HG03025 (cell line): ENCODE measurements around the gene ZNF574.
A peak's percentile ranks its signal among the peaks of the same experiment; 100 is the strongest.
"Not testable (repeated sequence)": the region's sequence is repeated elsewhere in the genome, so short reads cannot be mapped to it uniquely, and the experiment has no call there.

ENCODE experiments used
- ATAC-seq: cut with Tn5 transposase; IDR thresholded peaks from one replicate; pipeline ENCODE4 v1.9.1; 2021; ENCODE audit warnings: mild to moderate bottlenecking, moderate library complexity; ENCODE audit not compliant: unreplicated experiment, low FRiP score

Gene ZNF574

GRCh38 chr19:42075616-42076379, at the start of gene ZNF574:
Gene ZNF574 (plus strand): TSS chr19:42076166. CDS start chr19:42078607, 2,441 bp downstream.
- ATAC-seq = peak; percentile 89

- no peak for ATAC-seq
These were observed 47.4 kb upstream of the ZNF574 start for GRCh38 chr19:42028304-42029216.

GRCh38 chr19:42030645-42031440, 45.1 kb upstream of the ZNF574 start:
- ATAC-seq = no peak

GRCh38 chr19:42032431-42032830, 43.5 kb upstream of the ZNF574 start:
- no peak for ATAC-seq

GRCh38 chr19:42033413-42033812, 42.6 kb upstream of the ZNF574 start:
- ATAC-seq = no peak

- not testable (repeated sequence) for ATAC-seq
These were observed 41.1 kb upstream of the ZNF574 start for GRCh38 chr19:42034640-42035391.

- ATAC-seq = no peak
These were observed 38.3 kb upstream of the ZNF574 start for GRCh38 chr19:42037649-42038048.

GRCh38 chr19:42038666-42039065, 37.3 kb upstream of the ZNF574 start:
- ATAC-seq = no peak

- no peak for ATAC-seq
These were observed 35.9 kb upstream of the ZNF574 start for GRCh38 chr19:42040031-42040430.

- ATAC-seq = not testable (repeated sequence)
These were observed 35.5 kb upstream of the ZNF574 start for GRCh38 chr19:42040491-42040890.

- ATAC-seq = no peak
These were observed 33.4 kb upstream of the ZNF574 start for GRCh38 chr19:42042455-42043170.

- no peak for ATAC-seq
These were observed 30.4 kb upstream of the ZNF574 start for GRCh38 chr19:42045575-42045974.

- no peak for ATAC-seq
These were observed 27.0 kb upstream of the ZNF574 start for GRCh38 chr19:42048992-42049391.

- ATAC-seq = no peak
These were observed 24.5 kb upstream of the ZNF574 start for GRCh38 chr19:42051166-42052115.

- ATAC-seq = no peak
These were observed 23.6 kb upstream of the ZNF574 start for GRCh38 chr19:42052241-42052863.

- no peak for ATAC-seq
These were observed 22.7 kb upstream of the ZNF574 start for GRCh38 chr19:42053037-42053935.

- no peak for ATAC-seq
These were observed 21.8 kb upstream of the ZNF574 start for GRCh38 chr19:42054205-42054604.
